ENCODE data around the gene FUT6. TPM values are rescaled to one million over a fixed set of nuclear protein-coding genes. Genes with fewer than 3 reads are reported as not detected.

The FUT6 gene, protein sequence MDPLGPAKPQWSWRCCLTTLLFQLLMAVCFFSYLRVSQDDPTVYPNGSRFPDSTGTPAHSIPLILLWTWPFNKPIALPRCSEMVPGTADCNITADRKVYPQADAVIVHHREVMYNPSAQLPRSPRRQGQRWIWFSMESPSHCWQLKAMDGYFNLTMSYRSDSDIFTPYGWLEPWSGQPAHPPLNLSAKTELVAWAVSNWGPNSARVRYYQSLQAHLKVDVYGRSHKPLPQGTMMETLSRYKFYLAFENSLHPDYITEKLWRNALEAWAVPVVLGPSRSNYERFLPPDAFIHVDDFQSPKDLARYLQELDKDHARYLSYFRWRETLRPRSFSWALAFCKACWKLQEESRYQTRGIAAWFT
- 19.0 TPM for total RNA-seq

GRCh38 chr19:5839065-5840017 lies at the start of gene FUT6:
Gene FUT6, minus strand, starts transcription at chr19:5839702. Its CDS starts 7,135 bp downstream, at chr19:5832567.

GRCh38 chr19:5851302-5851701 lies 11.8 kb upstream of the FUT6 start, which contains the start of gene FUT3:
Gene FUT3, minus strand, starts transcription at chr19:5851449.

GRCh38 chr19:5804516-5805461 lies 34.7 kb downstream of the FUT6 start, which contains the start of gene NRTN:
Gene NRTN, plus strand, starts transcription at chr19:5805067. Its CDS starts 19,099 bp downstream, at chr19:5824166.

DNA sequence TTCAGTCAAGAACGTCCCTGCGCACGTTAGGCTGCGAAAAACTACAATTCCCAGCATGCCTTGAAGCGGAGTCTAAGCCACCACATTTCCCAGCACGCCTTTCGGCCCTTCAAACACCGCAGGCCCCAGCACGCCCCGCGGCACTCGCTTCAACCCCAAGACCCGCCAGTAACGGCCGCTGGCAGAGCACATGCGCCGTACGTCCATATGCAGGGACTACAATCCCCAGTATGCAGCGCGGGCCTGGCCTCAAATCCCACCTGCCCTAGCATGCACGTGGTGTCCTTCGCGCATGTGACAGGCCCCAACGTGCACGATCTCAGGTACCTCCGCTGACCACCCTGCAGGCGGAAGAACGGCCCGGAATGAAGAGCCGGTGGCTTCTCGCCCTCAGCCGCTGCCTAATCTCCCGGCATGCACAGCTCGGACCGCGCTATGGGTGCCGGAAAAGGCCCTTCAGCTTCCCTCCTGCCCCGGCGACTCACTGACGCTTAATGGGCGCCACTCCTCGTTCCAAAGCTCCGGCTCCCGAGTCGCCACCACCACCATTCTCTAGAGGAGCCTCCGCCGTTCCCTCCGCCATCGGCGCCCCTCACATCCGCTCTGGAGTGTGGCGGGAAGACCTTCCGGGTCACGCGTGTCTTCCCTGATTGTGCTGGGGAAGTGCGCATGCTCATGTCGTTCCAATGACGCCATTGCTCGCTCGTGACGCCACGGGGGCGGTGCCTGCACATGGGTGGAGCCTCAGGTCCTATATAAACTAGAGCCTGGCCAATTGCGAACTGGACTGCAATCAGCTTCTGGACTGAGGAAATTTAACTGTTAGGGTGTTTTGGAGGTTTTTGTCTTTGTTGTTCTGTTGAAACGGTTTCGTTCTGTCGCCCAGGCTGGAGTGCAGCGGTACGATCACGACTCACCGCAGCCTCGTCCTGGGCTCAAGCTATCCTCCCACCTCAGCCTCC lies 48.7 kb downstream of the FUT6 start, which contains the start of gene DUS3L:
TSS of gene DUS3L (minus strand) at position 605 of the 962 bp plus-strand sequence. CDS start at position 583, 22 bp downstream.

GRCh38 chr19:5784581-5785147 lies 54.8 kb downstream of the FUT6 start, which contains the start of gene PRR22:
Gene PRR22, minus strand, starts transcription at chr19:5784746. Its CDS starts 86 bp downstream, at chr19:5784660.

Other genes starting within 250 kb of the FUT6 start
- 80.2 TPM for gene SAFB2, start 216.9 kb downstream of the FUT6 start, total RNA-seq
- 118 TPM for gene SAFB, start 216.6 kb downstream of the FUT6 start, total RNA-seq
- 90.4 TPM for gene MICOS13, start 159.2 kb downstream of the FUT6 start, total RNA-seq
- gene HSD11B1L, start 158.7 kb downstream of the FUT6 start, total RNA-seq, result 12.6 TPM
- gene RPL36, start 149.4 kb downstream of the FUT6 start, total RNA-seq, result 754 TPM
- gene LONP1, start 119.6 kb downstream of the FUT6 start, total RNA-seq, result 83.1 TPM
- gene CATSPERD, start 119.1 kb downstream of the FUT6 start, total RNA-seq, result not detected
- gene PRR22, start 55.0 kb downstream of the FUT6 start, total RNA-seq, result 1.1 TPM
- gene DUS3L, start 48.5 kb downstream of the FUT6 start, total RNA-seq, result 31.2 TPM
- gene NRTN, start 34.6 kb downstream of the FUT6 start, total RNA-seq, result 2.9 TPM
- gene FUT3, start 11.7 kb upstream of the FUT6 start, total RNA-seq, result 0.41 TPM
- not detected for gene FUT5, start 30.8 kb upstream of the FUT6 start, total RNA-seq
- 134 TPM for gene NDUFA11, start 64.1 kb upstream of the FUT6 start, total RNA-seq
- 13.4 TPM for gene VMAC, start 65.2 kb upstream of the FUT6 start, total RNA-seq
- gene CAPS, start 74.6 kb upstream of the FUT6 start, total RNA-seq, result 59.2 TPM
- 59.0 TPM for gene RANBP3, start 138.4 kb upstream of the FUT6 start, total RNA-seq

All from metanephros (tissue), 1 donor.